Measurements from ENCODE around the gene LRIG1. TPM values are rescaled to one million over a fixed set of nuclear protein-coding genes. Genes with fewer than 3 reads are reported as not detected.

Gene LRIG1
- total RNA-seq, 1 donor from 2014 or later: 33.7 TPM

DNA sequence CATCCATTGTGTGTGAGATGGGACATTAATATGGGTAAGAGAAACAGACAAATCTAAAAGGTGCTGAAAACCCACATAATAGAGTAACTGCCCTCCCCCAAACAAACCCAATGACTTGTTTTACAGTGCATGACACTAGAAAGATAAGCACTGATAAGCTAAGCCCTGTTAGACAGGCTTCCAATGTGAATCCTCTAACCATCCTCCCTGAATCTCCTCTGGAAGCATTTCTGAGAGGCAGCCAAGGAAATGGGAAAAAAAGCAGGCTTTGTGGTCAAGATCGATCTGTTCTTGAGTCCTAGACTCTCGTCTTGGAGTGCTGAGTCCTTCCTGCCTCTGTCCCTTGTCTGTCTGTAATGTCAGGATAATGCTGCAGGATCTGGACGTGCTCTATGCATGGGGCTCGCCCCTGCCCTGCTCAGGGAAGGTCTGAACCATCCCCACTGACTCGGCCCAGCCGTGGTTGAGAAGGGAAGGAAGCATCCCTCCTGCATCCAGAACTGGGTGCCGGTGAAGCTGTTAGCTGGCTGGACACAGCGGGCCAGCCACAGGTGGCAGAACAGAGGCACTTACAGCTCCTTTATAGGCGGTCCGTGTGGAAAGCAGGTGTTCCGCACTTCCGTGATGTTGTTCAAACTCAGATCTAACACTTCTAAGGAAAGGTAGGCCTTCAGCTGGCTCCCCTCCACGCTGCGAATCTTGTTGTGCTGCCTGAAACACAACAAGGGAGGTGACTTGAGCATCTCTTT is 84.1 kb downstream of the LRIG1 start:
- no peak for DNase-seq

DNA sequence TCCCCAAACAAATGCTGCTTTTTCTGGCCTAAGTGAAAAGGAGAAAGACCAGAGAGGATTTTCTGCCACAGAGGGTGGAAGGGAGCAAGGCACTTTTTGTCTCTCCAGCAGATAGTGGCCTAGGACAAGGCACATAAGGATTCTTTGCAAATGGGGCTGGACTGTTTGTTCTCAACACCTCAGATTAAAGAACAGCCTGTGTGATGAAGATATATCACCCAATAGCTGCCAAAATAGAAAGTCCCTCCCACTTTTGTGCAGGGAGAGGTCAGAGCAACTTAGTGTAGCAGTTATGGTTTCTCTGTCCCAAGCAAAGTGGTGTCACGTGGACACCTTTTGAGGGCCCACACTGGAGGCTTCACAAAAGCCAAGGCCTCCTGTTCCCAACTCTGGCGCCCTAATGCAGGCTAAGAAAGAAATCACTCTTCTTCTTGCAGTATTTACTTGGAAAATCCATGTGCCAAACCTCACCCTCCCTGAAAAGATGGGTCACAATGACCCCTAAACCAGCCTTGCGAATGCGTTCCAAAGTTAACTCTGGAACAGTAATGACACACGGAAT is 84.9 kb downstream of the LRIG1 start:
- DNase-seq: no peak

DNA sequence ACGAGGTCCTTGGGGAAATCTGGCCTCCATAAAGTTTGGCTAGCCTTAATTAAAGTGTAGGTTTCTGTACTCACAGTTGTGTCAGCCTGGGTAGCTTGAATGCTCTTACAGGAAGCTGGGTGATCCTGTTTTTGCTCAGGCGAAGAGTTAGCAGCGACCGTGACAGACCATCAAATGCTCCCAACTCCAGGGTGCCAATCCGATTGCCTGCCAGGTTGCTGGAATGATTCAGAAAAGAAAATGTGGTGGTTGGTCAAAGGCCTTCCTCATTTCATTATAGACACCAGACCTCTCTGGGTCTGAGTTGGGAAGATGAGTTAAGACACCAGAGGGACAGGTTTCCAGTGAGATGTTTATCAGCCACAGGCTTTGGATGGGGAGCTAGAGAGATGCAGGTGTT is 86.0 kb downstream of the LRIG1 start:
- DNase-seq: no peak

DNA sequence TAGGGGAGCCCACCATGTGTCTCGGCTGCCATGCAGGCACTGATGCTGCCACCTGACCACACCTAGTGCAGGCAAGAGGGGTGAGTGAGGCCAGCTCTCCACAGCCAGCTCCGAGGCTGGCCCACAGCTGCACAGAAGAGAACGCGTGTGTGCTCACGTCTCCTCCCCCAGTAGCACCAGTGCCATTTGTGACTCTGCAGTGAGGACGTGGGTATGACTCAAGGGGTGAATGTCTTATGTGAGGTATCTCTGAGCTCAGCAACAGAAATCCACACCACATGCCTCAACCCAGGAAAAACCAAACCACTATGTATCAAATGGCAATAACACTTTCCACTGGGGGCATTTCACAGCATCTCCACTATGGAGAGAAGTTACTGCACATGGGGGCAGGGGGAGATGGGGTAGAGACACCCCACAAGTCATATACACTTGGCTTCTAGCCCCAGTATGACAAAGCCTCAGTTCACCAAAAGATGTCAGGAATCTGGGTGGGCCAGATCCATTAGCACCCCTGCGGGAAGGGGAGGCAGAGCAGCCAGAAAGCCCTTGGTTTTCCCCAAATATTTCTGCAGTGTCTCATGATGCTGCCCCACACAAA is 87.6 kb downstream of the LRIG1 start:
- no peak for DNase-seq

DNA sequence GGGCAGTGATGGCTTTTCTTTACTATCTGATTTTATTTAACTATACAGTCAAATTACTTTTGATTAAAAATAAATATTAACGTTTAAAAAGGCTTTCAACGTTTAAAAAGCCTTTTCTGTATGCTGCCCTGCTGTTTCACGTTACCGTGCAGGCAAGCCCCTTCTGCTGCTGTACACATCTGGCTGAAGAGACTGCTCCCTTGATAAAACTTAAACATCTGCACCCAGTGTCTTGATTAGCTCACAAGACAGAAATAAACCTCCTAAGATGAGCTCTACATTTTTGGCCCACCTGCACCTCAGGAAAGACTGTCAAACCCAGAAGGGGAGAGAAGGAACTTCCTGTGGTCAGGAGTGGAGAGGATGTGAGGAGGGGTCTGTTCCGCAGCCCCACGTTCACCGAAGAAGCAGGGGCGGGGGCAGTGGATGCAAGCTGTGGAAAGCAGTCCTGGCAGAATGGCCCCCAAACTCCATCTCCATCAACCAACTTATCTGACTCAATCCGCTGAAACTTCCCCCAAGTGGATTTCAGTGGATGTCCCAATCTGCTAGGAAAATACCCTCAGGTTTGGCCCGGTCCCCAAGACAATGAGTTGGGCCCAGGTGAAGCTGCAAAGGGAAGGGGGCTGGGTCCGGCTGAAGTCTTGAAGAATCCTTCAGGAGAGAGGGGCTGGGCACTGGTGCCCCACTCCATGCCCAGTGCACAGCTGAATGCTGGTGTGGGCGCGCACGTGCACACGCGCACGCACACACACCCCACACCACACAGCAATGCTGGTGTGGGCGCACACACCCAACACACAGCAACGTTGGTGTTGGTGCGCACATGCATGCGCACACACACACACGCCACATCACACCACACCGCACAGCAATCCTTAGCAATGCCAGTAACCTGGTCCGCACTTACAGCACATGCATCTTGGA is 88.6 kb downstream of the LRIG1 start:
- DNase-seq: no peak

DNA sequence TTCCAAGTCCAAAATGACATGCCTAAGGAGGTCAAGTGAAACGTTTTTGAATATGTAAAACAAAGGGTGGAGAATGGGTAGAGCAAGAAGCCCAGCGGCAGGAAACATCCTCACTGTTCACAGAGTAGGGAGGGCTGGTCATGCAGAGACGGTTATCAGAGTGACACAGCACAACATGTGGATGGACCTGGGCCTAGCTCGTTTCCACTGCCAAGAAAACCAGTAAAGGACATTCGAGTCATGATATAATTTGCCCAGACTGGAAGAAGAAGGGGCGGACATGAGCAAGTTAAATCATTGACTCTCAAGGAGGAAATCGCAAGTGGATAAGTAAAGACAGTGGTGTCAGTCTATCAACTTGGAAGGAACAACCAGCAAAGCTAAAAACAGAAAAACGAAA is 89.3 kb downstream of the LRIG1 start:
- no peak for DNase-seq

DNA sequence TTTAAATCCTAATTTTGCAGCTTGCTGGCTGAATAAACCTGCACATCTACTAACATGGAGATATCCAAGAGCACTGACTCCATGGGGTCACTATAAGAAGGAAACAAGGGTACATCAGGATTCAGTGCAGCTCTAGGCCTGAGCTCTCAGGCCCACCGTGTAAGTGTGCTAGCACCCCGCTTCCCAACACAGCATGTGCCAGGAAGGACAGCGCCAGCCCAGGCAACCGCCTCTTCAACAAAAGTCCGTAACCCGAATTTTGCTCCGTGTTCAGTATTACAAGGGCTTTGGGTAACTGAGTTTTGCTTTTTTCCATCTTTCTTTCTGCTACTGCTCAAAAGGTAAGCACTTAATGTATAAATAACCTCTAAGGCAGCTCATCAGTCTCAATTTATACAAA is 89.8 kb downstream of the LRIG1 start:
- DNase-seq: no peak

DNA sequence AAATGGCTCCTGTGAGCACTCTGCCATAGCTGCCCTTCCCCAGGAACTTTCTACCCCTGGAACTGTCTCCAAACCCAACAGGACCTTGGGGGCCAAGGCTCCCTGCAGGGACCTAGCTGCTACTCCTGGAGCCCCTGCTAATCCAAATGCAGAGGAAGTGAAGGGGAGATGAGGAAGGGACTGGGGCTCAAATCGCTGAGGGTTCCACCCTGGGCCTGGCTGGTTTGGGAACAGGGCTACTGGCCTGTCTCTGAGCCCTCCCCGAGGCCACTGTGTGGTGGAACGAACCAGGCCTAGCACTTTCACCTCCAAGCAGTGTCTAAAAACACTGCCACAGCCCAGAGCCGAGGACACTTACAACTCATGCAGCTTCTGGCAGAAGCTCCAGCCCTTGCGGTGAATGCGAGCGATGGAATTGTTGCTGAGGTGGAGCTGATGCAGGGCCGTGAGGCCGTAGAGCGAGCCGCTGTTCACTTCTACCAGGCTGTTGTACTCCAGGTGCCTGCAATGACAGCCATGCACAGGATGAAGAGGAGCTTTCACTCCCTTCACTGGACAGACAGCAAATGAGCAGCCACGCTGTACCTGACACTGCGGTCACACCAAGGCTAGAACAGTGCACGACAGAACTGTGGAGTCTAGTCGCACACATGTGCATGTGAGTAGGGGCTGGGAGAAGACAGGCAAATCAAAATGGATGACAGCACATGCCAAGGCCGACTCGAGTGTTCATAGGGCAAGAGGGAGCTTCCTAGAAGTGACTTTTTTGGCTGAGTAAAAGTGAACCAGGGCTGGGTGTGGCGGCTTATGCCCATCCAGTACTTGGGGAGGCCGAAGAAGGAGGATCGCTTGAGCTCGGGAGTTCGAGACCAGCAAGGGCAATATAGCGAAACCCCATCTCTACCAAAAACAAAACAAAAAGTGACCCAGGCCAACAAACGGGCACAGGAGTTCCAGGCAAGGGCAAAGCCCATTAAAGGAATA is 90.8 kb downstream of the LRIG1 start:
- DNase-seq: no peak

DNA sequence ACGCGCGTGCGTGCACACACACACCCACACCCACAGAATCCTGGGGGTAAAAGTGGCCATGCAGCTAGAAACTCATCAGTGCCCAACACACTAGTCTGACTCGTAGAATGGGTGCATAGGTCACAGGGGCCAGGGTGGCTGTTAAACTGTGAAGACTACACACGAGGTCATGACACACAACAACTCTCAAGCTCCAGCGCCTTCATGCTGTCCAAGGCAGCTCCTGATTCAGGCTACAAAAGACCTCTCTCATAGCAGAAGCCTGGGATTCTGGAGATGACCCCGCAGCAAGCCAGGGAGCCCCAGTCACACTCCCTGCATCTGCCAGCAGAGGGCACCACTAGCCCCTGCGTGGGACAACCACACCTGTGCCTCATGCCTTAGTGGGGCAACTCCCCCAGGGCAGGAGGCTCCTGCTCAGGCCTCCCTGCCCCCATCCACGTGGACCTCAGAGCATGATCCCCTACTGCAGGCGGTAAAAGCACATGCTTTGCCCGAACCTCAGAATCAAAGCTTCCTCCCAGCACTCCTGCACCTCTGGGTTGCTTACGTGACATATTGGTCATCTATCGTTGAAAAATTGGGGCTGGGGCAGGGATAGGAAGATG is 93.1 kb downstream of the LRIG1 start:
- DNase-seq: peak; percentile 81

DNA sequence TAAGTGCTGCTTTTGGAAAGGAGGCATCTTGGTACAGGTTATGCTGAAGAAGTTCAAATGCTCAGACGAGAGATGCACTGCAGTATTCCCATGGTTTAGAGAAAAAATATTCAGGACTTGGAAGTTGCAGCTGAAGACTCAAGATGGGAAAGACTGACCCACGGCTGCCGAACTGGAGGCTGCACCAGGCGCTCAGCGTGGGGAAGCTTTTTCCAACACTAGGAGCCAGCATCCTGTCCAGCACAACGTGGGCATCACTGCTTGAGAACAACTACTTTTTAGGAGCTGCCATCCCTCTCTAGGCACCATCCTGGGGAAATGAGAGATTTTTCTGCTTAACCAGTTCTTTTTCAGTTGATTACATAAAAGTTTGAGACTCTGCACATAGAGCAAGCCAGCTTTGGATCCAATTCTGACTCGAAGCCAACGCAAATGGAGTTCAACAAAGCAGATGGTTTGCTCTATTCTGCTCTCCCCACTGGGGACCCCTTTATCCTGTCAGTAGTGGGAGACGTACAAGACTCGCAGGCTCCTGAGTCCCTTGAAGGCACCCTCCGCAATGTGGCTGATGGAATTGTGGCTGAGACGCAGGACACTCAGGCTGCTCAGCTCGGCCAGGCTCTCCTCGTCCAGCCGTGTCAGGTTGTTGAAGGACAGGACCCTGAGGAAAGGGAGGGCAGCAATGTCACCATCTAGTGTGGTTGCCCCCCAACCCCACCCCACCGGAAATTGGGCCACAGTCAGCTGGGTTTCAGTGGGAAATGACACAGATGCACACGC is 93.8 kb downstream of the LRIG1 start:
- DNase-seq: no peak

DNA sequence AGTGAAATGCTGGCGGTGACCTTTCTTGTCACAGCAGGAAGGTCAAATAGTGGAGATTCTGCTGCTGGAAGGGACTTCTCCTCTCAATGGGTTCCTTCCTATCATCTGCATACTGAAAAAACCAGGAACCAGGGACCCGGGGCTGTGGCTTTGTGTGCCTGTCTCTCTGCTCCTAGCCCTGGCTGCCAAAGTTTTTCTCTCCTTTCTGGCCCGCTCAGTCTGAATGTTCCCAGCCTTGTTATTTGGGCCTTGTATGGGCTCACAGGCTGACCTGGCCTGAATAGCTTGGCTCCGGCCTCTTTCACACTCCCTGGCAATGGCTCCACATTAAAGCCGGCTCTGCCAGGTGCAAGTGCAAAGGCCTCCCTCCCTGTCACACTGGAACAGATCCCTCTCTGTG is 94.7 kb downstream of the LRIG1 start:
- no peak for DNase-seq

DNA sequence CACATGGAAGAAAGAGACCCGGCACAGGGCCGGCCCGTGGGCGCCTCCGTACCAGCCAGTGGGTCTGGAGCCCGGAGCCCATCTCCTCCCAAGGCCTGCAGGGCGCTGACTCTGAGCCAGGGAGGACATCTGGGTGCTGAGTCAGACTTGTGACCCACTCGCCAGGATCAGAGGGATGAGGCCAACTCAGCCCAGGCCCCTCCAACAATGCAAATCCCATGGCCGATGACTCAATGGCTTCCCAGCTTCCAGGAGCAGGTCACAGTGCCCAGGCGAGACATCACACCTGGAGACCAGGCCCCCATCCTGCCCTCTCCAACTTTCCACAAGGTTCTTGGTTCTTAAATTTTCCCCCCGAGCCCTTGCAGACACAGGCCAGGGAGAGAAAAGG is 95.1 kb downstream of the LRIG1 start:
- DNase-seq: peak; percentile 27

DNA sequence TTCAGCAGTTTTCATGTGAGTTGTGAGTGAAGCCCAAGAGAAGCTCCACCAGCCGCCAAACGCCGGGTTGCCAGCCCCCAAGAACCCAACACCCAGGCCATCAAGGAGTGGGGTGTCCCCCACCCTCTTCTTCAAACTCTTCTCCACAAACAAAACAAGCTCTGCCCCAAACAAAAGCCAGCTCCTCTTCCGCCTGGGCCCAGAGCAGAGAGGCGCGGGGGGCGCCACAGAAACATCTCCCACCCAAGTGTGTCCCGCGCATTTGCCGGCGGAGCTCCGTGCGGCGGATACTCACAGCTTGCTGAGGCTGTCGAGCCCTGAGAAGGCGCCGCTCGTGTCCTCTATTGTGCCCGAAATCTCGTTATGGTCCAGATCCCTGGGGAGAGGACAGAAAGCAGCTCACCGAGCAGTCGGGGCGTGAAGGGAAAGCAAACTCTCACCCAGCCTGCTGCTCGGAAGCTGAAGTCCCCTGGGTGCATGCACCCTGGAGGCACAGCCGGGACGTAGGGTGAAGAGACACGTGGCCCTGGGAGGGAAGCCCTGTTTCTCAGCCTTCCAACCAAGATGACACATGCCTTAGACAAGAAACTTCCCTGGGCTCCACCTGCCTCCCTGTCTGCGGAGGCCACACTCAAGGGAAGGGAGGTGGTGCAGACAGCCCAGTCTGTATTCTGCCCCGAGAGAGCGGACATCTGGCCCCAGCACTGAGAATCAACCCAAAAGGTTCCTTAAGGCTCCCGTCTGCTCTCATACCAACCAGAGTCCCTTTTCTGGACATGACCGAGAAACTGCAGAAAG is 95.7 kb downstream of the LRIG1 start:
- no peak for DNase-seq

DNA sequence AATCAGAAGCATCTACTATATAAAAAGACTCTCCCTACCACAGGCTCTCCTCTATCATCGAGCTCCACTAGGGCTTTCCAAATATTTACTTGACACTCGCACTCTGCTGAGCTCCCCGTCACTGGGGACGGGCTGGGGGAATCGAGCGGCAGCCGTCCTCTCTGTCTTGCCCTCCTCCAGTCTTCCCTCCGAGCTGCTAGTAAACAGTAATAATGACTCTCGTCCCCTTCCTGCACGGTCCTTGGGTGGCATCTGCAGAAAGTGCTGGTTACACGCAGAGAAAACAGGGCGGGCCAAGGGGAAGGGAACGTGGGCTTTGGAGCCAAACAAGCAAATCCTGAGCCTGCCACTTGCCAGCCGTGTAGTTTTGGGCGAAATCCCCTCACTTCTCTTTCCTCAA is 96.6 kb downstream of the LRIG1 start:
- DNase-seq: no peak

DNA sequence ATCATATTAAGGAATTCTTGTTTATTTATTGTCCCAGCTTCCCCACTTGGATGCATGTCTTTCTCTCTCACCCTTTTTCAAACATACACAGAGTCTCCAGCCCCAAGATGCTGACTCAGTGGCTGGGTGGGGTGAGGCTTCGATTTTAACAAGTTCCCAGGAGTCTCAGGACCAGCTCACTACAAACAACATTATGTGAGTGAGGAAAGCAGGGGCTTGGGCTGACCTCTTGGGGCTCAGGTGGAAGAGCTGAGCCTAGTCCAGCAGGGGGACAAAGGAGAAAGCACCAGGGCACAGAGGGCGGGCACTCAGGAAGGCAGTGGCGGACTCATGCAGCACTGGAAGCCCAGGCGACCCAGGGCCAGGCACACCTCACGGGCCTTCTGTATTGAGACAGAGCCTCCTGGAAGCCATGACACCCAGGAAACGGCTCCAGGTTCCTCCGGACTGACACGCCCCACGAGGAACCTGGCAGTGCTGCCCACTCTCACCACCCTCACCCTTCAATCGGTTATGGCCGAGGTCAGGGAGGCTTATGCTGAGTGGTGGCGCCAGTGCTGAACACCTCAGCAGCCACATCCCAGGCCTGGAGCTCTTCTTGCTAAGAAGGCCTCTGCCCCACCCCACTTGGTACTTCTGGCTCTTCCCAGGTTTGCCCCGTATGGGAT is 97.4 kb downstream of the LRIG1 start:
- no peak for DNase-seq

DNA sequence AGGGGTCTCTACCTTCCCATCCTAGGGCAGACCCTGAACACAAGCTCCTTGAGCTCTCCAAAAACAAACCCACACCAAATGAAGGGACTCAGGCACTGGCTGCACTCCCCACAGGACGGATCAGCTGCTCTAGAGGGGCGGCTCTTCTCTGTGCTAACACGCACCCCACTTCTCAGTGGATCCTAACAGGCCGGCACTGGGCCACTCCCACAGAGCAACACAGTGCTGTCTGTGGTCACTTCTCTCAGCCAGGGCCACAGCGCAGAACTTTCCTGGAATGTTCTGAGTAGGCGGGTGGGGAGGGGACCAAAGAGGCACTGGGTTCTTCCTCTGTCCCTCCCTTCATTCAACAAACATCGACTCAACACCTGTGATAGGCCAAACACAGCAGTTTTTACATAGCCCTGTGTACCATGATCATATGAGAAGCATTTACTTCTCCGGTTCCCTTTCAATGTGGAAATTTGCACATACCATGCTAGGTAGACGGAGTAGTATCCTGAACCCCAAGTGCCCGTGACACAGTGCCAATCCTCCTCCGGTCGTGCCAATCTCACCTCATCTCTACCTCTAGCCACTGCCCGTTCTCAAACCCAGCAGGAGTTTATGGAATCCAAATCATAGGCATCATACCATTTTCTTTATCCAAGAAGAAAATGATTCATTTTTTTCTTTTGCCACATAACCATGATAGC is 98.1 kb downstream of the LRIG1 start:
- no peak for DNase-seq

DNA sequence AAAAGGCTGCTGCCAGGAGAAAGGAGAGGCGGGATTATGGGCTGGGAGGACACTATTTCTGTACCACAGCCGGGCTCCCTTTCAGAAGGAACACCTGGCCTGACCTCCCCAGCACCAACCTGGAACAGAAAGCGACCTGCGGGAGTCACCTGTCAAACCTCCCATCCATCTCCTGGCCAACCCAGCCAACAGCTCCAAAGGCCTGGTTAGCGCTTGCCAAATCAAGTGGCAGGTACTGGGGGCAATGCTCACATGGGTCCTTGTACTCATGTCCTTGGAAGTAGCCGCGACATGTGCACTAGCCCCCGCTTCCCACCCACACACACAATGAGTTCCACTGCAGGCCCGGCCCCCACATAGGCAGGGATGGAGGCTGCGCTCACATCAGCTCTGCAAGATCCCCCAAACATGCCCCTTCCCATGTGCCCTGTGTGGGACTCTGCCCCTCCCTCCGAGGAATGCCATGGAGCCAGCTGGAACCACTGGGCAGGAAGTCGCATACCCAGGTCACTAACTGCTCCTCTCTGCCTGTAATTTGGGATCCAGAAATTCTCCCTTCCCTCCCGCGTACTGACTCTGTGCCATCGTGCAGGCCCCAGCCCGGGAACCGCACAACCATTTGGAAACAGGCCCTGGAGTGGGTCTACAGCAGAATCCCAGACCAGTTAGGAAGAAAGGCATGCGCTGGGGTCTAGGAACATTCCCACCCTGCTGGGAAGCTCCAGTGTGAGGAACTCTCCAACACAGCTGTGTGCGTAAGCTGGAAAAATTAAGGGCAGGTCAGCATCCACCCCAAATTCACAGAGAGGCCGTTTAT is 98.9 kb downstream of the LRIG1 start:
- no peak for DNase-seq

DNA sequence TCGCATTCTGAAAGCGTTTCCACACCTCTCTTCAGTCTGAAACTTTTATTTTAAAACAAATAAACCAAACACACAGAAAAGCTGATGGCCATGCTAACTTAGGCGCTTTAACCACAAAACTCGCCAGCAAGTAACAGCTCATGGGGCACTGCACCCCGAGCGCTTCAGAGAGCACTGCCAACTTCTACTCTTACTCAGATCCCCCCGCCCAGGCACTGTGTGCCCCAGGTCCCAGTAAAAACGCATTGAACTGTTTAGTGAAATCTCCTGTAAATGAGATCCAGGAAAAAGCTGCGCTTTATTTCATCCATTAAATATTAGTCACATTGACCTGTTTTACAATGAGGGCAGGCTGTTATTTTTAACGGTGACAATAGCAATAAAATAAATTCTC is 99.7 kb downstream of the LRIG1 start:
- DNase-seq: peak; percentile 14
